Hepatocyte (in vitro differentiated cells): ENCODE results near the gene OR4S2.

Experiments used
- EZH2 ChIP-seq: fragments of 200-600 bp; sonication (generic); IDR thresholded peaks from 2 replicates; pipeline ENCODE4 v1.6.1; 2016; ENCODE audit warnings: antibody characterized with exemption, mild to moderate bottlenecking, borderline replicate concordance
- EZH2phosphoT487 ChIP-seq: fragments of 200-600 bp; sonication (generic); IDR thresholded peaks from one replicate; pipeline ENCODE4 v1.6.1; 2018; ENCODE audit warnings: antibody characterized with exemption, mild to moderate bottlenecking, low read depth, moderate library complexity; ENCODE audit not compliant: unreplicated experiment, severe bottlenecking
- TF ChIP-seq, protein P1 (sequence below): fragments of 200-600 bp; sonication (generic); IDR thresholded peaks from 2 replicates; pipeline ENCODE4 v1.5.1; 2016; ENCODE audit warnings: antibody characterized with exemption, mild to moderate bottlenecking; ENCODE audit not compliant: poor library complexity

DNA sequence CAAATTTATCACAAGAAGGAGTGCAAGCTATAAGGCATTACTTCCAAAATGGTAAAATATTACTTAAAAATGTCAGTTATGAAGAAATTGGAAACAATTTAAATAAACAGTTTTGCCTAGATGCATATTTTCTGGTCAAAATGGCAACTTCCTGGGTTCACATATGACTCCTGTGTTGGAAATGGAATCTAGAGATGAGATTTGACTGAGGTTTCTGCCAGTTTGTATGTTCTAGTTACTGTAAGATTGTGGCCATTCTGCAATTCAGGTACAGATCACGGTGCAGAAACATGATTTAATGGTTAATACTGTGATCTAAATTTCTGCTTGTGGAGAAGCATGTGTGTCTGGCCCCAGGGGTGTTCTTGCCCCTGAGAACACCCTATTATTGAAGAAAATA is 10.5 kb downstream of the OR4S2 start:
- TF ChIP-seq, protein P1, sequence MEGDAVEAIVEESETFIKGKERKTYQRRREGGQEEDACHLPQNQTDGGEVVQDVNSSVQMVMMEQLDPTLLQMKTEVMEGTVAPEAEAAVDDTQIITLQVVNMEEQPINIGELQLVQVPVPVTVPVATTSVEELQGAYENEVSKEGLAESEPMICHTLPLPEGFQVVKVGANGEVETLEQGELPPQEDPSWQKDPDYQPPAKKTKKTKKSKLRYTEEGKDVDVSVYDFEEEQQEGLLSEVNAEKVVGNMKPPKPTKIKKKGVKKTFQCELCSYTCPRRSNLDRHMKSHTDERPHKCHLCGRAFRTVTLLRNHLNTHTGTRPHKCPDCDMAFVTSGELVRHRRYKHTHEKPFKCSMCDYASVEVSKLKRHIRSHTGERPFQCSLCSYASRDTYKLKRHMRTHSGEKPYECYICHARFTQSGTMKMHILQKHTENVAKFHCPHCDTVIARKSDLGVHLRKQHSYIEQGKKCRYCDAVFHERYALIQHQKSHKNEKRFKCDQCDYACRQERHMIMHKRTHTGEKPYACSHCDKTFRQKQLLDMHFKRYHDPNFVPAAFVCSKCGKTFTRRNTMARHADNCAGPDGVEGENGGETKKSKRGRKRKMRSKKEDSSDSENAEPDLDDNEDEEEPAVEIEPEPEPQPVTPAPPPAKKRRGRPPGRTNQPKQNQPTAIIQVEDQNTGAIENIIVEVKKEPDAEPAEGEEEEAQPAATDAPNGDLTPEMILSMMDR: no peak
- no peak for TF ChIP-seq EZH2phosphoT487
- no peak for TF ChIP-seq EZH2
